ENCODE results near the gene HRH2.

The HRH2 gene

DNA sequence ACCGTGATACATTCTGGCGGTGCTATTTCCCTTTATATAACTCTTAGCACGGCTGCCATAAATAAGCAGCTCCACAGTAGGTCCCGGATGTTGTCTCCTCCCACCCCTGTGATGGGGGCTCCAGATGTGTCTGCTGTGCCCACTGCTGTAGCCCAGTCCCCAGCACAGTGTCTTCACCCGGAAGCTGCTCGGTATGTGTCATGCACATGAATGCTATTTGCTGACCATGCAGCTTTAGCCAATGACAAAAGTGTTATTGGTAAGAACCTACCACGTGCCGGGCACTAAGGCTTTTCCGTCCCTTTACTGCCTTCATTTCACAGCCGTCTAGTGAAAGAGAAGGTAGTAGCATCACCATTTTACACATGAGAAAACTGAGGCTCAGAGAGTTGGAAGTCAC lies 20.2 kb downstream of the HRH2 start:
- DNase-seq, result no peak

DNA sequence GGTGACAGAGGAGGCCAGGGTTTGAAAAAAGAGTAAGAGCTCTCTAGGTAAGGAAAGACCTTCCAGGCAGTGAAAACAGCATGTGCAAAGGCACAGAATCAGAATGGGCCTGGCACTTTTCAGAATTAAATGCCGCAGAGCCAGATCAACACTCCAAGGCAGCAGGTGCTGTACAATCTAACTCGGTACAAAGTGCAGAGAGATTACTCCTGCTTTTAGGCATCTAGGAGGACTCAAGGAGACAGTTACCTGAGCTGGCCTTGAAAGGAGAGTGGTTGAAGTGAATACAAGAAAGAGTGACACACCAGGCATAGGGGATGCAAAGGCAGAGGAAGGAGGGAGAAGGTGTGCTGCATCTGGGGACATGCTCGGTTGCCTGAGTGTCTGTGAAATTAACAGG lies 21.5 kb downstream of the HRH2 start:
- DNase-seq, result no peak

DNA sequence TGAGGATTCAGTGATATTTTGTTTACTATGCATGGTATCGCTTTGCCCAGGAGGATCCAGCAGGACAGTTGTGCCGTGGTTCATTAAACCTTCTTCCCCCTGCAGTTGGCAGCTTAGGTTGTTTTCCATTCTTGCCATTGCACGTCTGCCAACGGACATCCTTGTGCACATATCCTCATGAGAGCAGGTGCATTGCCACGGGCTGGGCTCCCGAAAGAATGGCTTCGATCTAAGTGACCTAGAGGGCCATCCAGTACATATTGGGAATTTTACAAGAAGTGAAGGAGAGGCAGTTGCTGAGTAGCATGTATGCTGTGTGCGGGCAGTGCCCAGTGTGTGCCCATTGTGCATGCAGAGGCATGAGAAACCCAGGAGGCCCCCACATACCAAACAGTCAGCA lies 22.1 kb downstream of the HRH2 start:
- no peak for DNase-seq

DNA sequence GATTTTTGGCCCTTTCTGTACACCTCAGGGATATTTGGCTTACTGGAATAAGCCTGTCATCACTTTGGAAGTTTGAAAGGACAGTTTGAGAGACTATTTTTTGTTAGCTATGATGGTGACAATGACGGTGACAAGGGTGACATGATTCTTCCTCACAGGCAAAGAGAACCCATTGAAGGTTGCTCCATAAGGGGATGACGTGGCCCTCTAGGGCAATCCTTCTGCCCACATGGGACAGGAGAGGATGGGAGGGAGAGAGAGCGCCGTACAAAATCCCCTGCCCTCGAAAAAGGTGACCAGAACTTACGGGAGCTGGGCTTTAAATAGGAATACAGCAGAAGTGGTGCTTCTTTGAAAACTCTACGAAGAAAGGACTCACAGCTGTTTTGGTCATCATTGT lies 22.6 kb downstream of the HRH2 start:
- DNase-seq, result no peak

DNA sequence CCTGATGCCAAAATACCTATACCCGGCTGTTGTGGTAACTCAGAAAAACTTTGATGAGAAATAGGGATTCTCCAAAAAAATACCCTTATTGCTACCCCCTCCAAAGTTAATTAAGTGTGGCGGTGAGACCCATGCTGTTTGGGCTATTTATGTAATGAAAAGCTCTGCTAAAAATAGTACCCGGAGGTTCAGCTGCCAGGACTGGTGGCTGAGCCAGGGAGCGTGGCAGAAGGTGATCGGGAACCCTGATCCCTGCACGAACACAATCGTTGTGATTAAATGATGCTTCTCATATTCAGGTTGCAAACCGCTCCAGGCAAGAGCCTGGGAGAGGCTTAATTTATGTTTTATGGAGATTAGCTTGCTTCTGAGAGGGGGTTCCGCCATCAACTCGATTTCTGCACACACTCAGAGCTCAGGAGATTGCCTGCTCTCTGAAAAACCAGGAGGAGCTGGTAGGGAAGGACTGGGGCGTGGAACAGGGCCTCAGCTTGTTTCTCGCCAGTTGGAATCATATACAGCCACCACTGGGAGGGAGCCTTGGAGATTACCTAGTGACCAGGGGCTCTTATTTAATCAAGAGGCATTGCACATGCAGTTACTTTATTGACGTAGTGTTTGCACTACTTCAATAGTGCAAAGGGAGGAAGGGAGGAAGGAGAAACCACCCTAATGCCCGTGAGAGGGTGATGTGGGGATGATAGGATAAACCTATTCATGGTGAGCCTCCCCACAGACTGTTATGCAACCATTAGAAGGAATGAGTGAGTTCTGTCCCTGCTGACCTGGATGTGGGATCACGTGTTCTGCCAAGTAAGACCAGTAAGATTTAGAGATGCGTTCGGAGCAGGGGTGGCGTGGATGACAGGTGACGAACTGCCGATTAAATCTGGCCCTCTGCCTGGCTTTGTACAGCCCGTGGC lies 23.4 kb downstream of the HRH2 start:
- DNase-seq, result no peak

DNA sequence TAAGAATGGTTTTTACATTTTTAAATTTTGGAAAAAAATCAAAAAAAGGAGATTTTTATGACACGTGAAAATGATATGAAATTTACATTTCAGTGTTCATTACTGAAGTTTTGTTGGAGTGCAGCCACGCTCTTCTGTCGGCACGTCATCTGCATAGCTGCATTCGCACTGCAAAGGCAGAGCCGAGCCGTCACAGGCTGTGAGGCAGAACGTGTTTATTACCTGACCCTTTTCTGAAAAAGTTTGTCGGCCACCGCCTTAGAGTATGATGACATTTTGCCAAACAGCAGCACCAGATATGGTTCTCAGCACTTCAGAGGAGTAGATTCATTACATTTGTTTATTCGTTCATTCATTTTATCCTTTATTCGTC lies 24.1 kb downstream of the HRH2 start:
- no peak for DNase-seq

DNA sequence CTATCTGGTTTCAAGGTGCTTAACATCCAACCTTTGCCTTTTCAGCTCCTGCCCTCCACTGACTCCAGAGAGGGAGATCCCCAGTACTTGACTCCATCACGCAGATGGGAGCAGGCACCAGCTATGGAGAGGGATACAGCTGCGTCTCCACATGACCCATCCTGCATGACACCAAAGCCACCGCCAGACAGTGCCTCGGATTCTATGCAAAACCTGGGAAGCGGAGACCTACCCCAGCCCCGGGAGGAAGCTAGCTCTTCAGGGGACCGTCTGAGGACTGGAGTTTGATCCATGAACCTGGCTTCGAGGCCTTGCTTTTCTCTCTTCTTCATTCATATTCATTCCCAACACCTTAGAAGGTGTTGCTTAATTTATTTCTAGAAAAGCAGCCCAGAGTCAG lies 24.8 kb downstream of the HRH2 start:
- no peak for DNase-seq

DNA sequence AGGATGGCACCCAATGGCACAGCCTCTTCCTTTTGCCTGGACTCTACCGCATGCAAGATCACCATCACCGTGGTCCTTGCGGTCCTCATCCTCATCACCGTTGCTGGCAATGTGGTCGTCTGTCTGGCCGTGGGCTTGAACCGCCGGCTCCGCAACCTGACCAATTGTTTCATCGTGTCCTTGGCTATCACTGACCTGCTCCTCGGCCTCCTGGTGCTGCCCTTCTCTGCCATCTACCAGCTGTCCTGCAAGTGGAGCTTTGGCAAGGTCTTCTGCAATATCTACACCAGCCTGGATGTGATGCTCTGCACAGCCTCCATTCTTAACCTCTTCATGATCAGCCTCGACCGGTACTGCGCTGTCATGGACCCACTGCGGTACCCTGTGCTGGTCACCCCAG lies 25.4 kb downstream of the HRH2 start:
- no peak for DNase-seq

DNA sequence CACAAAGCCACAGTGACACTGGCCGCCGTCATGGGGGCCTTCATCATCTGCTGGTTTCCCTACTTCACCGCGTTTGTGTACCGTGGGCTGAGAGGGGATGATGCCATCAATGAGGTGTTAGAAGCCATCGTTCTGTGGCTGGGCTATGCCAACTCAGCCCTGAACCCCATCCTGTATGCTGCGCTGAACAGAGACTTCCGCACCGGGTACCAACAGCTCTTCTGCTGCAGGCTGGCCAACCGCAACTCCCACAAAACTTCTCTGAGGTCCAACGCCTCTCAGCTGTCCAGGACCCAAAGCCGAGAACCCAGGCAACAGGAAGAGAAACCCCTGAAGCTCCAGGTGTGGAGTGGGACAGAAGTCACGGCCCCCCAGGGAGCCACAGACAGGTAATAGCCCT lies 26.1 kb downstream of the HRH2 start:
- DNase-seq, result no peak

DNA sequence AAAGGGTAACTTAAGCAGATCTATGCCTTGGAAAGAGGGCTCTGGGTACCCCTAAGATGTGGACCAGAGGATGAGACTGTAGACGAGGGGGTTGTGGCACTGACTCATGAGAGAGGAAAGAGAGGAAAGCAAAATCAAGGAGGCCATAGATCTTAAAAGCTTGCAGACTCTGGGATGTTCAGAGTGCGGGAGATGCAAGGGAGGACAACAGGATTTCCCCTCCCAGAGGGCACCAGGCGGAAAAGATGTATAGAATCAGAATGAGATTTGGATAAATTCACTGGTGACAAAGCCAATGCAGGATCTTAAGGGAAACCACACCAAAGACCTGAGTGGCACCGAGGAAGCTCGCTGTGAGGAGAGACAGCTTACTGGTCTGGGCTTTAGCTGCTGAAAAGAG lies 27.1 kb downstream of the HRH2 start:
- DNase-seq, result no peak

DNA sequence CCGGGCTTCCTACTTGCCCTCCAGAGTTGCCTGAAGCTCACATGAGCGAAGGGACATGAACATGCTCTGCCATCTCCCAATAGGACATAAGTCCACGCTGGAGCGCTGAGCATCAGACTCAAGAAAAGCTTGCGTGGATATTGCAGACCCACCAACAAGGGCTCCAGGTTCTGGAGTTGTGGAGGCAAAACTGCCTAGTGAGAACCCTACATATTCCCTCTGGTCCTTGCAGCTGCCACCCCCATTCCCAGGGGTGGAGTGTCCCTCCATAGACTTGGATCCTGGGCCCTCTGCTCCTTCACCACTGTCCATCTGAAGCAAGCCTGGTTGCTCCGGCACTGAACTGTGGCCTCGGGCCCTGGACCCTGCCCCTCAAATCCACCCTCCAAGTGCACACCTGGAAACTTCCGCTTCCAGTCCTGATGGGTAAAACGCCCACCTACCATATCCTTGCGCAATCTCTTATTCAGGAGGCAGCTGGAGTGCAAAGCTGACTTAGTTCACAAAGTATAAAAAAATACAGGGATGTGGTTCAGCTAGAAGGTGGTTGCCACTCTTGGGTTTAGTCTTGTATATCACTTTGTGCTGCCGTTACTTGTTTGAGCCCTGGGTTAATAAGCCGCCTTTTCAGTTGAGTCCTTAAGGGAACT lies 28.0 kb downstream of the HRH2 start:
- DNase-seq, result no peak

DNA sequence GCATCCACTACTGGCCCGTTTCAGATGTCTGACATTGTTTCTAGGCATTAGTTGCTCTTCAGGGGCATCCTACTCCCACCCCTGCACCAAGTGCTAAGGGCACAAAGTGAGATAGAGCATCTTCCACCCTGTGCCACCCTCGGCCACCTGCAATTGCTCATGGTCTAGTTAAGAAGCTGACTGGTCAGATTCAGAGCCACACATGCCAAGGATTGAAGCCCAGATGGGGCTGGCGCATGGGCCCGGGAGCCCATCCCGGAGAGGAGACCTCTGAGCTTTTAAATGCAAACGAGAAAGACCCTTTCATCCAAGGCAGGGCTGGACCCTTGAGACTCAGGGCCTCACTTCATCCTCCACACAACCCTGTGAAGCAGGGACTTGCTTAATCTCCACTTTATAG lies 28.5 kb downstream of the HRH2 start:
- DNase-seq, result no peak

DNA sequence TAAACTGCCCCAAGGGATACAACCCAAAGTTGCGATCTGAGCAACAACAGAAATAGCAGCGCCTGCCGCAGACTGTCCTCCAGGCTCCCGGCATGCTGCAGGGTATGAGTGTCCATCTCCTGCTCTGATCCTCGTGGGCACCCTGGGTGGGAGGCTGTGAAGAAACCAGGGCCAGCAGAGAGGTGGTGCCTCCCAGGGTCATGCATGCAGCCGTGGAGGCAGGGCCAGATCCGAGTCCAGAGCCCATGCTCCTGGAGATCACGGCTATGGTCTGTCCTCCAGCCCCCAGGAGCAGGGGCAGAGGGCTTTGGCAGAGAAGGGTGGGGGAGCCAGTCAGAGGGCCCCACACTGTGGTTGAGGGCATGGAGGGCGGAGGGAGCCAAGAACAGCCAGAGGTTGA lies 29.0 kb downstream of the HRH2 start:
- no peak for DNase-seq

DNA sequence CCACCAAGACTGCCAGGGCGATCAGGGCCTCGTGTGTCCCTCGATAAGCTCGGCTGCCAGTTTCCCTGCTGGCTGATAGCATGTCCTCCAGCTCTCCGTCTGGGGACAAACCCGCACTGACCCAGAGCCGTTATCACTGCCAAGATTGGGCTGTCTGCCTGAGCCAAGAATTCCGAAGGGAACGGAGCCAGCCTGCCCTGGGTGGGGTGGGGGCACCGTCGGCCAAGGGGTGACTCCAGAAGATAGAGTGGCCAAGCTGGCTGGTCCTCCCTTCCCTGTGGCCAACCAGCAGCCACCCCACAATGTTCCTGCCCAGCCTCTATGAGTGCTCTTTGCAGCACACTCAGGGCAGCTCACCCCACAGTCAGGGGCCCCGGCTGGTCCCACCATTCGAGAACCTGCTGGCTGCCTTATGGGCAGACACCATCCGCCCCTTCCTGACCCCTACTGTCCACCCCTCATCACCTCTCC lies 29.4 kb downstream of the HRH2 start:
- DNase-seq, result no peak

DNA sequence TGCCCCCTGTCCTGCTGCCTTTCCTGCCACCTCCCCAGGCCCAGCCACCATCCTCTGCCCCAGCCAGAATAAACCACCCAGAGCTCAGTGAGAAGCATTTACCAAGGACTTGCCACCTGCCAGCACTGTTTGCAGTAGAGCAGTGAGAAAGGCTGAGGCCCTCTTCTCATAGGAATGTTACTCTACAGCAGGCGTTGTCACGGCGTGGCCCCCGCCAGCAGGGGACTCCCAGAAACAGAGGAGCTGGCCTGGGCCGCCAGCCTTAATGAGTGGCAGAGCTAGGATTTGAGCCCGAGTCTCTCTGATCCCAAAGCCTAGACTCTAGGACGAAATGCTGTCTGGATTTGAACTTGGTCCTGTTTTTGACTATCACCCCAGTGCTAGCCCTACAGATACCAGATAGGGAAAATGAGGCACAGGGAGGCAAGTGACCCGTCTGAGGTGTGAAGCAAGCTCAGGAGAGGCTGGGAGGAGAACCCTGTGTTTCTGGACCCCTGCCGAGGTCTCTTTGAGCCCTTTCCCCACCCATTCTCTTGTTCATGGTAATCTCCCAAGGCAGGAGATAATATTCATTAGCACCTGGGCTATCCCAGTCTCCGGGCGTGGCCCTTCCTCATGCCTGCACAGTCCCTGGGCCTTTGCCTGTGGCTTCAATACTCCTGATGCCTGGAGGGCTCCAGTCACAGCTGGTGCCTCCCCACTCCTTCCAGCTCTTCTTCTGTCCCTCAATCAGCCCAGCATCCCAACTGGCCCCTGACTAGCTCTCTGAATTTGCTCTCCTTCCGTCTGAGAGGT lies 30.7 kb downstream of the HRH2 start:
- DNase-seq, result no peak

DNA sequence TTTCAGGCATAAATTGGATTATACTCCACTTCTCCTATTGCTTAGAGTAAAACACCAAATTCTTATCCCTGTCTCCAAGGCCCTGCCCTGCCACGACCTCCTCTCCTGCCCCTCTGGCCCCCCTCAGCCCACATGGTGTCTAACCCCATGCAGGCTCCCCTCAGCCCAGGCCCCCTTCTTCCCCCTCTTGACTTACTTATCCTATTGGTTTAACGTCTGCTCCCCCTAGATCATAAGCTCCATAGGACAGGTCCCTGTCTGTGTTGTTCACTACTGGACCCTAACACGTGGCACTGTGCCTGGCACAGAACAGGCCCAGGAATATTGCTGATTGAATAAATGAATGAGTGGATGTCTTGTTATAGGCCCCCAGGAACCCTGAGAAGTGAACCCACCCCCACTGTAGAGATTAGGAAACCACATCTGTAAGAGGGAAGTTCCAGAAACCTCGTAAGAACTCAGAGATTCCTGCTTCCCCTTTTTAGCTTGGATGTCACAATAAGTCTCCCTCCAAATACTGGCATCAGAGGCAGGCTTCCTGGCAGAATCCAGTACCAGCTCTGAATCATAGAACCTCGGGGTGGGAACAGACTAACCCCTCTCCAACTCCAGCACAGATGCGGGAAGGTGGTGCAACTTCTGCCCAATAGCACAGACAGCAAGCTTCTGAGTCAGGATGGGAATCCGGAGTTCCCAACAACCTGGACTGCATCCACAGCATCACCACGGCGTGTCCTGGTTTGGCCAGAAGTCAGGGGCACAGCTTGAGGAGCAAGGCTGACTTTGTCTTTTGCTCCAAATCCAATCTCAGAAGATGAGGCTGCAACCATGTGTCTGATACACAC lies 31.5 kb downstream of the HRH2 start:
- DNase-seq, result no peak

DNA sequence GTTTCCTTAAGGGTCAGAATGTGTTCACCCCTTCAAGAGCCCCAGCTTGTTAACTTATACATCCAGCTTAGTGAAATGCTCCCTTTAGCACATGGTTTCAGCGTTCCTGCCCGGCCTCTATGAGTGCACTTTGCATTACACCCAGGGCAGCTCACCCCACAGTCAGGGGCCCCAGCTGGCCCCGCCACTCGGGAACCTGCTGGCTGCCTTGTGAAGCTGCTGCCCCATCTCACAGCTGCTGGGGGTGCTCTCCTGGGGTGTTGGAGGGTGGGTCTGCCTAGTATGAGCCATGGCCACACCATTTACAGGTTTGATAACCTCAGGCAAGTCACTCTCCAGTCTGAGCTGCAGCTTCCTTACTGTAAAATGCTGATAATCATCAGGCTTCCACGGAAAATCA lies 32.2 kb downstream of the HRH2 start:
- DNase-seq, result no peak

DNA sequence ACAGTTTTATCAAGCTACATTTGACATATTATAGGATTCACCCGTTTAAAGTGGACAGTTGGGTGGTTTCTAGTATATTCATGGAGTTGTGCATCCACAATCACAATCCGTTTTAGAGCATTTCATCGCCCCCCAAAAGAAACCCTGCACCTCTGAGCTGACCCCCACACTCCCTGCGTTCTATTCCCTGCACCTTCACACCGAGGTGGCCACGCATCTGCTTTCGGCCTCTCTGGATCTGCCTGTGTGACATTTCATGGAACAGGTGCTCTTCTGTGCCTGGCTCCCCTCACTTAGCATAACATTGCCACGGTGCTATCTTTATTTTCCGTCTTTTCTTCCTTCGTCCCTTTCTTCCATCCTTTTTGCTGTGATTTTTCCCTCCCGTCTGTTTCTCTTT lies 32.7 kb downstream of the HRH2 start:
- no peak for DNase-seq

DNA sequence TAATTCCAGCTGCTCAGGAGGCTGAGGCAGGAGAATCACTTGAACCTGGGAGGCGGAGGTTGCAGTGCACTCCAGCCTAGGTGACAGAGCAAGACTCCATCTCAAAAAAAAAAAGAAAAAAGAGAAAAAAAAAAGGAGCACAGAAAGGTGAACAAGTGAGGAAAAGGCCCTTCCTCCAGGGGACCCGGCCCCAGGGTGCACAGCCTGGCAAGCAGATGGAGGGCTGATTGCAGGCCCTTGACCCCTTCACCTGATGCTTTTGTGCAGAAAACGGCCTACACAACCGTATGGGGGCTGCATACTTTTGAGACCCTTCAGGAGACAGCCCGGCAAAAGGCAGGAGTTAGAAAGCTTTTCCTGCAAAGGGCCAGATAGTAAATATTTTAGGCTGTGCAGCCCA lies 33.9 kb downstream of the HRH2 start:
- DNase-seq, result no peak

DNA sequence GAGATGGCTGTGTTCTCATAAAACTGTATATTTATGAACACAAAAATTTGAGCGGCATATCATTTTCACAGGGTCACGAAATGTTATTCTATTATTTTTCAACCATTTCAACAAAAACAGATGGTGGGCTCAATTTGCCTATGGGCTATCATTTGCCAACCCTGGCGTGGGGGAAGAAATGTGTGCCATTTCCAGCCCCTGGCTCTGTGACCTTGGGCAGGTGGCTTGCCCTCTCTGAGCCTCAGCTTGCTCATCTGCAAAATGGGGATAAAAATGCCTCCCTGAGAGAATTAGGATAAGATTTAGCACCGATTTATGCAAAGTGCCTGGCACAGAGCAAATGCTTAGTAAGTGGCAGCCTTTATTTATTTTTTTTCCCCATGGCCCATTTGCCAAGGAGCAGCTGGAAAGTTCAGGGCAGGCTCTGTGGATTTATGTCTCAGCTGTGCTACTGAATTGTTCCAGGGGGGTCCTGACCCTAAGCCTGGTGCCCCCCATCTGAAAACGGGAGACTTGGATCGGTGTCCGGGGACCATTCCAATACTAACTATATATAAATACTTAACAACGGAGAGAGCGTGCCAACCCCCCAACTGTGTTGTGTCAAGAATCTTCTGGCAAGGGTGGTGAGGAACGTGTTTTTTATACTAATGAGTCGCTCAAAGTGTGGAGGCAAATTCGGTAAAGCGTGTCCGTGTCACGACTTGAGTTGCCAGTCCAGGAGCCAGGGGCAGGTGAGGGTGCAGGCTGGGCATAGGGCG lies 34.5 kb downstream of the HRH2 start:
- DNase-seq, result no peak

DNA sequence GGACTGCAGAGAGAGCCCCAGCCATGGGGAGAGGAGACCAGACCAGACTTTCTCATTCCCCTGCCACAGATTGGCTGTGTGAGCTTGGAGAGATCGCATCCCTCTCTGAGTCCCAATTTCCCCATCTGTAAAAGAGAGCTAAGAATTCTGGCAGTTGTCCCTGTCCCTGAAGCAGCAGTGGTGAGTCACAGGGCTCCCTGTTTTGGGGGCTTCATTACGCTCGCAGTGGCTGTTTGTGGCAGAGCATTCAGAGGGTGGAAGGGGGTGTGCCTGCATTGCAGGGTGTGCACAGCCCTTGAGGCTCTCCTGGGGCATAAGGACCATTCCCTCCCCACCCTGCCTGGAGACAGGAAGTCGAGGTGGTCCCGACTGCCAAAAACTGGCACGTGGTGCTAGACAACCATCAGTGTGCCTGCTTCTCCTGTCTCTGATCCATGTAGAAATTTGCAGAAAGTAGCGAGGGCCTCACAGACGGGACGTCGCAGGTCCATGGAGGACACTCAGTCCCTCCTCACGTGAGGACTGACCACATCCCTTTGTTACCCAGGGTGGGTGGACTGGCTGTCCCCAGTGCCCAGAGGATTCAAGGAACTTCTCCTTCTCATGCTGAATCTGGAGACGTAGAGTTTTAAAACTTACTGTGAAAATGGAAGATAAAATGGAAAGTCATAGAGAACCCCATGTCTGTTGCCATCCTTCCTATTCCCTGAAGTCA lies 35.3 kb downstream of the HRH2 start:
- DNase-seq, result no peak

Data from NCI-H1436 (cell line).